Endothelial cell (in vitro differentiated cells): ENCODE results near the gene PRR29. TPM values are rescaled to one million over a fixed set of nuclear protein-coding genes. Genes with fewer than 3 reads are reported as not detected.

ENCODE experiments used
- DNase-seq: peaks from one replicate; pipeline ENCODE4 v3.0.0; 2021; ENCODE audit warnings: low spot score
- H3K27ac Mint-ChIP-seq: one replicate; pipeline ENCODE4 v1.8.0; 2021; ENCODE audit warnings: mixed read lengths, inconsistent platforms; ENCODE audit not compliant: unreplicated experiment
- H3K27me3 Mint-ChIP-seq: one replicate; pipeline ENCODE4 v1.8.0; 2021; ENCODE audit warnings: mild to moderate bottlenecking, moderate library complexity, mixed read lengths, inconsistent platforms; ENCODE audit not compliant: unreplicated experiment
- H3K36me3 Mint-ChIP-seq: one replicate; pipeline ENCODE4 v1.8.0; 2021; ENCODE audit warnings: mild to moderate bottlenecking, low read depth, mixed read lengths, inconsistent platforms; ENCODE audit not compliant: unreplicated experiment
- H3K4me1 Mint-ChIP-seq: one replicate; pipeline ENCODE4 v1.8.0; 2021; ENCODE audit warnings: mild to moderate bottlenecking, mixed read lengths, inconsistent platforms; ENCODE audit not compliant: unreplicated experiment
- H3K4me3 Mint-ChIP-seq: one replicate; pipeline ENCODE4 v1.8.0; 2021; ENCODE audit warnings: mild to moderate bottlenecking, mixed read lengths, inconsistent platforms; ENCODE audit not compliant: unreplicated experiment
- H3K9me3 Mint-ChIP-seq: one replicate; pipeline ENCODE4 v1.8.0; 2021; ENCODE audit warnings: mixed read lengths, inconsistent platforms; ENCODE audit not compliant: unreplicated experiment
- CTCF ChIP-seq: fragments of 200-600 bp; sonication (generic); IDR thresholded peaks from one replicate; pipeline ENCODE4 v1.5.0; 2021; ENCODE audit warnings: antibody characterized with exemption; ENCODE audit not compliant: unreplicated experiment
- total RNA-seq: library from RNA; stranded (reverse); fragmentation: NEBNext Ultra II Directional; extraction: Animal tissue kit (Norgen Biotek cat#: 25700); gene quantifications from one replicate; pipeline ENCODE4 v1.2.1, GENCODE V29; 2021; ENCODE audit not compliant: unreplicated experiment

Gene PRR29
- total RNA-seq, 1 donor from 2014 or later, result 25.3 TPM

- no peak for TF ChIP-seq CTCF
- peaks cover 7% of the 10 kb centered on the region for H3K27me3 Mint-ChIP-seq
Observed at GRCh38 chr17:63967953-63968352, 30.2 kb upstream of the PRR29 start.

GRCh38 chr17:63969278-63969677 is 28.9 kb upstream of the PRR29 start:
- H3K27ac Mint-ChIP-seq, result no peak overlapping the region

More at GRCh38 chr17:63967953-63968352, 30.2 kb upstream of the PRR29 start:
- Mint-ChIP-seq H3K4me1 (peaks cover under 1% of the 10 kb centered on the region), H3K4me3 (no peak overlapping the region), H3K27ac (no peak overlapping the region), H3K9me3 (no peaks in the 10 kb centered on the region), H3K36me3 (no peaks in the 10 kb centered on the region)
- no peak for DNase-seq

GRCh38 chr17:63972796-63973195 is 25.4 kb upstream of the PRR29 start, which contains the start of gene SCN4A:
Gene SCN4A, minus strand, starts transcription at chr17:63972918. Its CDS starts 77 bp downstream, at chr17:63972841.
- no peak for DNase-seq
- no peak for TF ChIP-seq CTCF
- H3K4me1 Mint-ChIP-seq, result peaks cover 11% of the 10 kb centered on the region
- no peaks in the 10 kb centered on the region for H3K36me3 Mint-ChIP-seq
- H3K27me3 Mint-ChIP-seq, result peaks cover 14% of the 10 kb centered on the region
- H3K4me3 Mint-ChIP-seq, result peak within 1 kb of the TSS; percentile 33
- no peaks in the 10 kb centered on the region for H3K9me3 Mint-ChIP-seq
- no peak within 1 kb of the TSS for H3K27ac Mint-ChIP-seq

More at GRCh38 chr17:63969278-63969677, 28.9 kb upstream of the PRR29 start:
- peaks cover 5% of the 10 kb centered on the region for H3K27me3 Mint-ChIP-seq
- no peak overlapping the region for H3K4me3 Mint-ChIP-seq
- peaks cover 1% of the 10 kb centered on the region for H3K4me1 Mint-ChIP-seq
- no peaks in the 10 kb centered on the region for H3K36me3 Mint-ChIP-seq
- H3K9me3 Mint-ChIP-seq, result no peaks in the 10 kb centered on the region
- no peak for TF ChIP-seq CTCF
- DNase-seq, result no peak

DNA sequence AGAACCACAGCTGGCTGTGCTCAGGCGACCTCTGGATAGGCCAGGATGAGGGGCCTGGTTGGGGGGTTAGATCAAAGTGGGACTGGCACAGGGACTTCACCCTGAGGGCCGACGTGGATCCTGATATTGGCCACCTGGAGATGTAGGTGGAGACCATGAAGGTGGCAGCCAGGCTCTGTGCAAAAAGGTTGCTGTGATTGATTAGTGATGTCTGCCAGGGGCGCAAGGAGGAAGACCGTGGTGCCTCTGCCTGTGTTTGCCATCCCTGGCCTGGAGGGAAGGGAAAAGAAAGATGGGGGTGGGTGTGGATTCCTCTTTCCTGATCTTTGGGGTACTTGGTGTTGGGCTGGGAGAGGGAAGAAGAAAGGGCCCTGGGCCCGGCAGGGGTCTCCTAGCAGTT is 24.9 kb upstream of the PRR29 start:
- DNase-seq, result no peak
- H3K27me3 Mint-ChIP-seq, result peaks cover 14% of the 10 kb centered on the region
- H3K4me3 Mint-ChIP-seq, result peak overlapping the region; percentile 33
- no peak for TF ChIP-seq CTCF
- no peaks in the 10 kb centered on the region for H3K9me3 Mint-ChIP-seq
- H3K4me1 Mint-ChIP-seq, result peaks cover 11% of the 10 kb centered on the region
- no peaks in the 10 kb centered on the region for H3K36me3 Mint-ChIP-seq
- no peak overlapping the region for H3K27ac Mint-ChIP-seq

- peaks cover 12% of the 10 kb centered on the region for H3K27me3 Mint-ChIP-seq
- no peak for DNase-seq
- H3K4me3 Mint-ChIP-seq, result no peak overlapping the region
- H3K36me3 Mint-ChIP-seq, result no peaks in the 10 kb centered on the region
- H3K4me1 Mint-ChIP-seq, result peaks cover 11% of the 10 kb centered on the region
- H3K9me3 Mint-ChIP-seq, result no peaks in the 10 kb centered on the region
- H3K27ac Mint-ChIP-seq, result no peak overlapping the region
- no peak for TF ChIP-seq CTCF
Observed at GRCh38 chr17:63973930-63974593, 24.1 kb upstream of the PRR29 start.
